GM19035 (cell line): Measurements from ENCODE around the gene LRRFIP1.

Experiments
- ATAC-seq: cut with Tn5 transposase; IDR thresholded peaks from one replicate; pipeline ENCODE4 v1.9.1; 2021; ENCODE audit not compliant: unreplicated experiment

LRRFIP1 gene

GRCh38 chr2:237721458-237721857 lies 94.1 kb downstream of the LRRFIP1 start:
- ATAC-seq, result no peak

- no peak for ATAC-seq
These were observed 95.2 kb downstream of the LRRFIP1 start for GRCh38 chr2:237722616-237723015.

GRCh38 chr2:237723023-237723422 lies 95.6 kb downstream of the LRRFIP1 start:
- no peak for ATAC-seq

- no peak for ATAC-seq
These were observed 96.2 kb downstream of the LRRFIP1 start for GRCh38 chr2:237723602-237724001.

- ATAC-seq, result no peak
These were observed 97.6 kb downstream of the LRRFIP1 start for GRCh38 chr2:237724811-237725478.

GRCh38 chr2:237725661-237726060 lies 98.3 kb downstream of the LRRFIP1 start:
- ATAC-seq, result no peak

GRCh38 chr2:237726401-237726830 lies 99.0 kb downstream of the LRRFIP1 start:
- no peak for ATAC-seq

GRCh38 chr2:237727363-237727762 lies 100.0 kb downstream of the LRRFIP1 start:
- ATAC-seq, result no peak

- no peak for ATAC-seq
These were observed 102.5 kb downstream of the LRRFIP1 start for GRCh38 chr2:237729681-237730475.

- ATAC-seq, result no peak
These were observed 104.3 kb downstream of the LRRFIP1 start for GRCh38 chr2:237731663-237732062.

GRCh38 chr2:237732070-237732469 lies 104.7 kb downstream of the LRRFIP1 start:
- ATAC-seq, result no peak

- ATAC-seq, result no peak
These were observed 105.5 kb downstream of the LRRFIP1 start for GRCh38 chr2:237732790-237733381.

GRCh38 chr2:237733677-237734300 lies 106.4 kb downstream of the LRRFIP1 start:
- no peak for ATAC-seq

GRCh38 chr2:237734905-237735623 lies 107.7 kb downstream of the LRRFIP1 start:
- ATAC-seq, result no peak

GRCh38 chr2:237735798-237736197 lies 108.4 kb downstream of the LRRFIP1 start:
- ATAC-seq, result no peak

GRCh38 chr2:237736783-237737182 lies 109.4 kb downstream of the LRRFIP1 start:
- ATAC-seq, result no peak

- no peak for ATAC-seq
These were observed 109.9 kb downstream of the LRRFIP1 start for GRCh38 chr2:237737196-237737865.

- no peak for ATAC-seq
These were observed 110.9 kb downstream of the LRRFIP1 start for GRCh38 chr2:237738255-237738654.

GRCh38 chr2:237739101-237739500 lies 111.7 kb downstream of the LRRFIP1 start:
- ATAC-seq, result no peak

GRCh38 chr2:237742191-237742590 lies 114.8 kb downstream of the LRRFIP1 start:
- ATAC-seq, result no peak
